PFSK-1 (cell line): ENCODE results near the gene FAM222A.

Experiments used
- FOXP2 ChIP-seq: optimal IDR thresholded peaks from 2 replicates; pipeline ENCODE3; 2011; ENCODE audit warnings: borderline replicate concordance, control low read depth, inconsistent platforms; ENCODE audit not compliant: insufficient read depth; ENCODE audit errors: extremely low read length, extremely low read depth
- POLR2AphosphoS5 ChIP-seq: IDR thresholded peaks from 2 replicates; pipeline ENCODE4 v1.6.1; 2012; ENCODE audit warnings: low read depth, mild to moderate bottlenecking, control low read depth, low read length, moderate library complexity
- SIN3A ChIP-seq: IDR thresholded peaks from 2 replicates; pipeline ENCODE4 v1.6.1; 2012; ENCODE audit warnings: mild to moderate bottlenecking, low read length, moderate library complexity, borderline replicate concordance; ENCODE audit not compliant: insufficient read depth
- TAF1 ChIP-seq: IDR thresholded peaks from 2 replicates; pipeline ENCODE4 v1.6.1; 2012; ENCODE audit warnings: low read length, control low read depth, borderline replicate concordance; ENCODE audit not compliant: insufficient read depth
- TF ChIP-seq, protein P1 (sequence below), 2 experiments: IDR thresholded peaks; 2 replicates each; pipeline versions ENCODE4 v1.6.1 to v1.8.0; 2011 to 2012; ENCODE audit warnings: low read depth in 2 of 2, low read length in 2 of 2, control low read depth in 1 of 2, inconsistent platforms in 1 of 2, mild to moderate bottlenecking in 1 of 2, moderate library complexity in 1 of 2; ENCODE audit not compliant: insufficient read depth in 1 of 2

Gene FAM222A

DNA sequence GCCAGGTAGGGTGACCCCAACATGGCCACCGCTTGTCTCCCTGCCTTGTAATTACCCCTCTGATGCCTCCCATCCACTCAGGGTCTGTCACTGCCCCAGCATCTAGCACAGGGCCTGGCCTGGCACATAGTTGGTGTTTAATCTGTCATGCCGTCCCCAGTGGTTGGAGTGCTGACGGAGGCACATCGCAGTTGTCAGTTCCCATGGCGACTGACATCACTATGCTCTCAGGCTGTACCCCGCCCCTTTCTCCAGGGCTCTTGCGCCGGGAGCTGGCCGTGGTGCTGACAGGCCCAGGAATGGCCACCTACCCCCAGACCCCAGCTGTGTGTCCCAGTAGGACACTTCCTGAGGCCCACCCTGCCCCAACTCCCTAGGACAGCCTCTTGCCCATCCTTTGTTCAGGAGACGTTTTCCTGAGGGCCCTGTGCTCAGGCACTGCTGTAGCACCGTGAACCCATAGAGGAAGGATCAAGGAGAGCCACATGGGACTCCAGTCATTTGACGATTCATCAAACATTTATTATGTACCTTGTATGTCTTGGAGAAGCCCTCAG, 23.0 kb downstream of the FAM222A start:
- 0 out of 2 replicates have a peak, but pooled peaks have one; percentile 37 for TF ChIP-seq SIN3A
- TF ChIP-seq, protein P1, sequence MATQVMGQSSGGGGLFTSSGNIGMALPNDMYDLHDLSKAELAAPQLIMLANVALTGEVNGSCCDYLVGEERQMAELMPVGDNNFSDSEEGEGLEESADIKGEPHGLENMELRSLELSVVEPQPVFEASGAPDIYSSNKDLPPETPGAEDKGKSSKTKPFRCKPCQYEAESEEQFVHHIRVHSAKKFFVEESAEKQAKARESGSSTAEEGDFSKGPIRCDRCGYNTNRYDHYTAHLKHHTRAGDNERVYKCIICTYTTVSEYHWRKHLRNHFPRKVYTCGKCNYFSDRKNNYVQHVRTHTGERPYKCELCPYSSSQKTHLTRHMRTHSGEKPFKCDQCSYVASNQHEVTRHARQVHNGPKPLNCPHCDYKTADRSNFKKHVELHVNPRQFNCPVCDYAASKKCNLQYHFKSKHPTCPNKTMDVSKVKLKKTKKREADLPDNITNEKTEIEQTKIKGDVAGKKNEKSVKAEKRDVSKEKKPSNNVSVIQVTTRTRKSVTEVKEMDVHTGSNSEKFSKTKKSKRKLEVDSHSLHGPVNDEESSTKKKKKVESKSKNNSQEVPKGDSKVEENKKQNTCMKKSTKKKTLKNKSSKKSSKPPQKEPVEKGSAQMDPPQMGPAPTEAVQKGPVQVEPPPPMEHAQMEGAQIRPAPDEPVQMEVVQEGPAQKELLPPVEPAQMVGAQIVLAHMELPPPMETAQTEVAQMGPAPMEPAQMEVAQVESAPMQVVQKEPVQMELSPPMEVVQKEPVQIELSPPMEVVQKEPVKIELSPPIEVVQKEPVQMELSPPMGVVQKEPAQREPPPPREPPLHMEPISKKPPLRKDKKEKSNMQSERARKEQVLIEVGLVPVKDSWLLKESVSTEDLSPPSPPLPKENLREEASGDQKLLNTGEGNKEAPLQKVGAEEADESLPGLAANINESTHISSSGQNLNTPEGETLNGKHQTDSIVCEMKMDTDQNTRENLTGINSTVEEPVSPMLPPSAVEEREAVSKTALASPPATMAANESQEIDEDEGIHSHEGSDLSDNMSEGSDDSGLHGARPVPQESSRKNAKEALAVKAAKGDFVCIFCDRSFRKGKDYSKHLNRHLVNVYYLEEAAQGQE (IDR thresholded peaks at IDR 0.05; ENCODE audit: insufficient read depth in 1 of 2, low read depth in 2 of 2, low read length in 2 of 2), result peak; percentile 98
- no peak for TF ChIP-seq POLR2AphosphoS5
- peak; percentile 18 for TF ChIP-seq FOXP2
- TF ChIP-seq TAF1, result no peak

DNA sequence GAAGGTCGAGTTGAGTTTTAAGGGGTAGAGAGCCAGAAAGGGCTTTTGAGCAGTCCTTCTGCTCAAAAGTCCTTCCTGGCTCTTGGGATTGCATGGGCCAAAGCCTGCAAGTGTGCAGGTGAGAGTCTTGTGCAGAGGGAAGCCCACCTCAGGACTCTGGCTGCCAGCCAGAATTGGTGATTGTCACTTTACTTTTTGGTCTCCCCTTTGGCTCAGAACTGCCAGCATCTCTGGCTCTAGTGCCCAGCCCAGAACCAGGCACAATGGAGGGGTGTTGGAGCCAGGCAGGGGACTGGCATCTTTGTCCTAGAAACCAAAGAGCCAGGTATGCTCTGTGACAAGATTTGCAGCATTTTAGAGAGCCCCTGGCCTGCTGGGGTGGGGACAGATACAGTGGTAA, 23.5 kb downstream of the FAM222A start:
- TF ChIP-seq FOXP2 (no peak), POLR2AphosphoS5 (no peak), TAF1 (no peak)
- TF ChIP-seq, protein P1 (IDR thresholded peaks at IDR 0.05; ENCODE audit: insufficient read depth in 1 of 2, low read depth in 2 of 2, low read length in 2 of 2), result no peak

DNA sequence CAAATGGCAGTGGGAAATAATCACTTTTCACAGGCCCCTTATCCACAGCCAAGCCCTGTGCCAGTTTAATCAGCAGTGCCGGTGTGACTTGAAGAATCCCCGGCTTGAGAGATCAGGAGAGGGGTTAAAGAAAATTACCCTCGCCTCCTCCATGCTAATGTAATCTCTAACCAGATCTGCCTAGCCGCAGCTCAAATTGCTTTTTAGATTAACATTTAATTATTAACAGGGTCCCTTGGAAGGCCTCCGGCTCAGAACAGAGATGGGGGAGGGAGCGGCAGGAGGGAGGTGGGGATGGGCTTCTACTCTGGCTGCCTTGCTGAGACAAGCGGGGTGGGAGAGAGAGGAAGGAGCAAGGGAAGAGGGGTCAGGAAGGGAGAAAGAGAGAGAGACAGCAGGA, 24.0 kb downstream of the FAM222A start:
- TF ChIP-seq, protein P1 (IDR thresholded peaks at IDR 0.05; ENCODE audit: insufficient read depth in 1 of 2, low read depth in 2 of 2, low read length in 2 of 2), result peak in 1 of 2 experiments; percentile 33; a peak in 1 of 4 replicates
- TF ChIP-seq SIN3A, result no peak

DNA sequence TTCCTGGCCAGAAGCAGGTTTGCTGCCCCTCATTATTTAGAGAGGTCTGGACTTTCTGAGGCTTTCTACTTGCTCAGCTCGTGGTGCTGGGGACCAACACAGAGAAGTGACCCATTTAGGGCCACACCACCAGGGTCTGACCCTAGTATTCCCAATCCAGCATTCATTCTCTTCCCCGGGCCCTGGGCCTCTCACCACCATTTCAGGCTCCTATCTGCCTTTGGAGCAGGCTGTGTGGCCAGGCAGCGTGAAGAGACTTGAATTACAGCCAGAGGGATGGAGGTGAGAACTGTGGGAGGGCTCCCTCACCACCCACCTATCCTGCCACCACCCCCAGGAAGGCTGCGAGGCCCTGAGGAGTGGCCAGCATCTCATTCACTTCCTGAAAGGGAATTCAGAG, 24.6 kb downstream of the FAM222A start:
- TF ChIP-seq, protein P1 (IDR thresholded peaks at IDR 0.05; ENCODE audit: insufficient read depth in 1 of 2, low read depth in 2 of 2, low read length in 2 of 2), result no peak
- TF ChIP-seq TAF1 (no peak), SIN3A (no peak), FOXP2 (no peak), POLR2AphosphoS5 (no peak)
